Endothelial cell of umbilical vein (primary cell): Measurements from ENCODE around the gene STK39. TPM values are rescaled to one million over a fixed set of nuclear protein-coding genes. Genes with fewer than 3 reads are reported as not detected.

Experiments
- BruUV-seq: library from RNA; stranded (reverse); fragments of 400-500 nt; replicated peaks from 2 replicates; lab custom pipeline; 2021; lab: Mats Ljungman, UMichigan
- CTCF ChIA-PET: fragments of 300-600, 350-600 bp; sonication (Branson Sonifier 250); formaldehyde crosslinking; loops from one replicate; lab custom pipeline; 2021; ENCODE audit warnings: antibody characterized with exemption, inconsistent platforms; lab: Charles Lee
- POLR2A ChIA-PET: fragments of 300-600, 350-600 bp; sonication (Branson Sonifier 250); formaldehyde crosslinking; loops from one replicate; lab custom pipeline; 2021; ENCODE audit warnings: antibody characterized with exemption, inconsistent platforms; lab: Charles Lee
- DNase-seq: peaks from one replicate; pipeline ENCODE4 v3.0.0-alpha.2; 2011; ENCODE audit warnings: low read depth, low spot score
- FAIRE-seq: peaks from 2 replicates; lab custom pipeline; 2011; peaks lifted over from hg19 to GRCh38; lab: Jason Lieb, UNC
- H2AFZ ChIP-seq: 2 replicates; pipeline ENCODE4 v1.6.0; 2012; ENCODE audit warnings: low read depth, low read length, control low read depth, inconsistent platforms
- H3K27ac ChIP-seq: 2 replicates; pipeline ENCODE4 v1.5.1; 2011; ENCODE audit warnings: low read depth, mild to moderate bottlenecking, control low read depth, low read length, moderate library complexity; ENCODE audit not compliant: insufficient read depth
- H3K27me3 ChIP-seq, 2 experiments: 2 replicates each; pipeline versions ENCODE4 v1.6.0 to v1.6.1; 2011; ENCODE audit warnings: low read length in 2 of 2, mixed read lengths in 1 of 2; ENCODE audit not compliant: control insufficient read depth in 2 of 2, insufficient read depth in 2 of 2
- H3K36me3 ChIP-seq, 2 experiments: 2 replicates in 1 of 2; 3 replicates in 1 of 2; pipeline ENCODE4 v1.5.1; 2011; ENCODE audit warnings: low read length in 2 of 2, mild to moderate bottlenecking in 1 of 2, moderate library complexity in 1 of 2; ENCODE audit not compliant: control insufficient read depth in 2 of 2, insufficient read depth in 2 of 2; ENCODE audit errors: extremely low read depth in 1 of 2
- H3K4me1 ChIP-seq: 3 replicates; pipeline ENCODE4 v1.5.1; 2011; ENCODE audit warnings: mild to moderate bottlenecking, low read length; ENCODE audit not compliant: control insufficient read depth, insufficient read depth; ENCODE audit errors: extremely low read depth
- H3K4me2 ChIP-seq: 2 replicates; pipeline ENCODE4 v1.6.1; 2011; ENCODE audit warnings: low read length, control low read depth, mixed read lengths; ENCODE audit not compliant: insufficient read depth
- H3K4me3 ChIP-seq, 3 experiments: fragments of 200-600 bp in 1 of 3; sonication (generic), shearing (Covaris generic) in 1 of 3; replicated peaks in 1 of 3; 2 replicates each; pipeline ENCODE4 v1.5.1; 2011 to 2016; ENCODE audit warnings: control low read depth in 3 of 3, low read length in 3 of 3, mild to moderate bottlenecking in 2 of 3, inconsistent platforms in 1 of 3, low read depth in 1 of 3, moderate library complexity in 1 of 3; ENCODE audit not compliant: insufficient read depth in 1 of 3
- H3K79me2 ChIP-seq: 2 replicates; pipeline ENCODE4 v1.6.0; 2012; ENCODE audit warnings: low read length, inconsistent platforms; ENCODE audit not compliant: control insufficient read depth, insufficient read depth
- H3K9ac ChIP-seq: replicated peaks from 2 replicates; pipeline ENCODE3; 2011; ENCODE audit warnings: low read length, control low read depth; ENCODE audit not compliant: insufficient read depth; ENCODE audit errors: extremely low read depth
- H3K9me1 ChIP-seq: replicated peaks from 3 replicates; pipeline ENCODE4 v1.6.0; 2011; ENCODE audit warnings: mild to moderate bottlenecking, low read length; ENCODE audit not compliant: control insufficient read depth, insufficient read depth; ENCODE audit errors: extremely low read depth
- H3K9me3 ChIP-seq: replicated peaks from 2 replicates; pipeline ENCODE4 v1.5.1; 2012; ENCODE audit warnings: low read length, inconsistent platforms; ENCODE audit not compliant: control insufficient read depth, insufficient read depth
- H4K20me1 ChIP-seq: replicated peaks from 2 replicates; pipeline ENCODE3; 2011; ENCODE audit warnings: mild to moderate bottlenecking, low read length; ENCODE audit not compliant: control insufficient read depth, insufficient read depth; ENCODE audit errors: extremely low read depth
- CTCF ChIP-seq, 2 donors: IDR thresholded peaks; 1 replicate in 1 of 2; 2 replicates in 1 of 2; pipeline ENCODE4 v1.5.1; 2011; ENCODE audit warnings: low read length in 2 of 2, mild to moderate bottlenecking in 2 of 2, moderate library complexity in 2 of 2, control low read depth in 1 of 2, inconsistent platforms in 1 of 2, low read depth in 1 of 2; ENCODE audit not compliant: insufficient read depth in 1 of 2; ENCODE audit errors: extremely low read depth in 1 of 2
- EZH2 ChIP-seq: IDR thresholded peaks from 2 replicates; pipeline ENCODE4 v1.6.1; 2012; ENCODE audit warnings: borderline replicate concordance, low read depth, mild to moderate bottlenecking, moderate library complexity, low read length, inconsistent platforms; ENCODE audit not compliant: severe bottlenecking
- FOS ChIP-seq: IDR thresholded peaks from 2 replicates; pipeline ENCODE4 v1.6.1; 2011; ENCODE audit warnings: mild to moderate bottlenecking, low read length, moderate library complexity, borderline replicate concordance; ENCODE audit not compliant: insufficient read depth
- GATA2 ChIP-seq: IDR thresholded peaks from 2 replicates; pipeline ENCODE4 v1.7.0; 2011; ENCODE audit warnings: low read depth, mild to moderate bottlenecking, moderate library complexity, mixed read lengths, low read length; ENCODE audit not compliant: insufficient read length, insufficient read depth
- JUN ChIP-seq: IDR thresholded peaks from 2 replicates; pipeline ENCODE4 v1.6.1; 2011; ENCODE audit warnings: borderline replicate concordance, low read depth; ENCODE audit not compliant: insufficient read length, insufficient read depth
- MAX ChIP-seq: IDR thresholded peaks from 2 replicates; pipeline ENCODE4 v1.6.1; 2011; ENCODE audit not compliant: insufficient read depth, insufficient read length
- MYC ChIP-seq: IDR thresholded peaks from one replicate; pipeline ENCODE4 v1.6.1; 2011; ENCODE audit warnings: mild to moderate bottlenecking, low read depth, low read length
- POLR2A ChIP-seq: IDR thresholded peaks from 2 replicates; pipeline ENCODE4 v1.6.1; 2012; ENCODE audit warnings: low read depth, mild to moderate bottlenecking, control low read depth, low read length
- POLR2AphosphoS5 ChIP-seq: IDR thresholded peaks from 2 replicates; pipeline ENCODE4 v1.6.1; 2012; ENCODE audit warnings: low read depth, mild to moderate bottlenecking, control low read depth, low read length, moderate library complexity; ENCODE audit not compliant: insufficient read depth
- dilution Hi-C: fragments of 300-500 bp; cut with MboI; formaldehyde crosslinking; loops from one replicate; pipeline ENCODE4 v1.15.0; 2019; ENCODE audit warnings: low sequenced_read_pairs; ENCODE audit not compliant: extremely low pct_ligation_motif_present
- intact Hi-C: fragments of 100-400 bp; cut with micrococcal nuclease; formaldehyde crosslinking; loops from one replicate; pipeline ENCODE4 v1.10.0; 2022
- polyA plus RNA-seq, 4 experiments: library from polyadenylated mRNA; depleted of rRNA in 3 of 4; stranded (reverse) in 3 of 4; unstranded in 1 of 4; fragments of >200 nt; gene quantifications; 2 replicates each; pipeline versions ENCODE4 v1.2.1 to v1.2.3, GENCODE V29; 2011 to 2012; ENCODE audit warnings: missing spikeins in 1 of 4
- total RNA-seq: library from RNA; stranded (reverse); gene quantifications from 2 replicates; pipeline ENCODE4 v1.2.3, GENCODE V29; 2021

Gene STK39
- total and polyA plus RNA-seq, 2 donors (not counting 3 experiments of a cell fraction or from before 2014, with no cell fraction given), result 4.6 to 13.1 TPM

- Histone ChIP-seq H3K9ac (no peak overlapping the region), H4K20me1 (no peaks in the 10 kb centered on the region), H3K36me3 (no peaks in the 10 kb centered on the region), H3K4me3 (no peak overlapping the region), H3K9me1 (no peaks in the 10 kb centered on the region), H2AFZ (no peak overlapping the region), H3K4me2 (no peak overlapping the region), H3K27ac (no peak overlapping the region), H3K4me1 (no peaks in the 10 kb centered on the region), H3K27me3 (no peaks in the 10 kb centered on the region), H3K79me2 (no peaks in the 10 kb centered on the region), H3K9me3 (no peaks in the 10 kb centered on the region)
- intact Hi-C loops, result no loop called here
- FAIRE-seq (no peak), DNase-seq (no peak)
- BruUV-seq, result no TSS peak
- ChIA-PET CTCF (interaction anchor here (1.2 to 2.0 kb wide), 5 partner anchors 13 to 56 kb away, joined by 4 to 6 read pairs (median 4); no protein-coding TSS in a partner anchor), POLR2A (no interaction called here)
- dilution Hi-C loops, result no loop called here
- TF ChIP-seq FOS (no peak), GATA2 (no peak), JUN (no peak), EZH2 (no peak), POLR2AphosphoS5 (no peak), MAX (no peak), CTCF (IDR thresholded peaks at IDR 0.05; ENCODE audit: extremely low read depth in 1 of 2, insufficient read depth in 1 of 2, low read depth in 1 of 2, low read length in 2 of 2) (no peak), POLR2A (no peak), MYC (no peak)
These were observed 71.9 kb downstream of the STK39 start for GRCh38 chr2:168175469-168175868.
